GM10248 (cell line): ENCODE measurements around the gene DYSF.

Experiments used
- CTCF ChIA-PET: fragments of 300-600 bp; sonication (Branson Sonifier 250); formaldehyde crosslinking; extraction: SDS; loops from one replicate; lab custom pipeline; 2021; ENCODE audit warnings: antibody characterized with exemption; lab: Yijun Ruan, JAX
- POLR2A ChIA-PET: fragments of 350-650 bp; sonication (Branson Sonifier 250); formaldehyde crosslinking; extraction: SDS; loops from one replicate; lab custom pipeline; 2020; ENCODE audit warnings: antibody characterized with exemption; lab: Yijun Ruan, JAX
- DNase-seq: peaks from one replicate; pipeline ENCODE4 v3.0.0; 2012; ENCODE audit errors: extremely low spot score
- CTCF ChIP-seq: IDR thresholded peaks from 2 replicates; pipeline ENCODE4 v1.5.1; 2012; ENCODE audit warnings: mild to moderate bottlenecking, low read depth; ENCODE audit errors: extremely low read depth, missing control alignments, control extremely low read depth

Gene DYSF

GRCh38 chr2:71502941-71503738 lies 49.8 kb downstream of the DYSF start:
- CTCF ChIA-PET = interaction anchor here (1.0 to 1.4 kb wide), 3 partner anchors 11 to 204 kb away, joined by 3 to 6 read pairs (median 3); no protein-coding TSS in a partner anchor
- POLR2A ChIA-PET = no interaction called here
- no peak for DNase-seq
- no peak for TF ChIP-seq CTCF

DNA sequence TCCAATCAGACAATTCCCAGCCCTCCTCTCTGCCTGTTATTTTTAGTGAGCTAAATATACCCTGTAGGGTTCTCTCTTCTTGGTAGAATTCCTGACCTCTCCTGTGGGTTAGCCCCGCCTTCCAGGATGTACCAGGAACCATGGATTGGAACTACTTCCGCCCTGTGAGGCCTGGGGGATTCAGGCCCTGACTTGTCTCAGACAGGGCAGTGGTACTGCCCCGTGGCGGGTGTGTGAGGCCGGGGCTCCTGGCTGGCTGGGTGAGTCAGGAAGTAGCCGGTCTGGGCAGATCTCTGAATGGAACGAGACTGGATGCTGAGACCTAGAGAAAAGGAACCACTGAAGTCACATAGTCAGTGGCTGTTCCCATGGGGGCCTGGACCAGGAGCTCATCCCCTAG lies 50.5 kb downstream of the DYSF start:
- ChIA-PET CTCF (interaction anchor here (1.0 to 11.3 kb wide), 3 partner anchors 10 to 205 kb away, joined by 3 to 267 read pairs (median 6); no protein-coding TSS in a partner anchor), POLR2A (no interaction called here)
- DNase-seq = no peak

DNA sequence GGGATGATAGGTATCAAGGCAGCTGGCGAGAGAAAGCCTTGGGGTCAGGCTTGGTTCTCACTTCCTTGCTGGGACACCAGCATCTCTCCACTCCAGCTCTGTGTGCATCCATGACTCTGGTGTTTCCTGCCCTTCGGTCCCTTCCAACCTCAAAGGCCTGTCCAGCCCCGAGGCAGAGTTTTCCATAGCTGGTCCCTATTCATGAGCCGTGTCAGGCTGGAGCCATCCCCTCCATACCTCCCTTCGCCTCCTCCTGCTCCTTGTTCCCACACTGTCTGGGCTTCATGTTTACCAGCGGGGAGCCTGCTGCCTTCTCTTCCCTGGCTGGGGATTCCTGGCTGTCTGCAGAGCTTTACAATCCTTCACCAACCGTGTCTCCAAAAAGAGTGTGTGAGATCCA lies 51.2 kb downstream of the DYSF start:
- no peak for DNase-seq
- ChIA-PET CTCF (interaction anchor here (1.4 to 11.3 kb wide), 2 partner anchors 9 to 206 kb away, joined by 6 to 267 read pairs; no protein-coding TSS in a partner anchor), POLR2A (no interaction called here)
- no peak for TF ChIP-seq CTCF

More for the DNA sequence above, 50.5 kb downstream of the DYSF start:
- TF ChIP-seq CTCF = no peak

DNA sequence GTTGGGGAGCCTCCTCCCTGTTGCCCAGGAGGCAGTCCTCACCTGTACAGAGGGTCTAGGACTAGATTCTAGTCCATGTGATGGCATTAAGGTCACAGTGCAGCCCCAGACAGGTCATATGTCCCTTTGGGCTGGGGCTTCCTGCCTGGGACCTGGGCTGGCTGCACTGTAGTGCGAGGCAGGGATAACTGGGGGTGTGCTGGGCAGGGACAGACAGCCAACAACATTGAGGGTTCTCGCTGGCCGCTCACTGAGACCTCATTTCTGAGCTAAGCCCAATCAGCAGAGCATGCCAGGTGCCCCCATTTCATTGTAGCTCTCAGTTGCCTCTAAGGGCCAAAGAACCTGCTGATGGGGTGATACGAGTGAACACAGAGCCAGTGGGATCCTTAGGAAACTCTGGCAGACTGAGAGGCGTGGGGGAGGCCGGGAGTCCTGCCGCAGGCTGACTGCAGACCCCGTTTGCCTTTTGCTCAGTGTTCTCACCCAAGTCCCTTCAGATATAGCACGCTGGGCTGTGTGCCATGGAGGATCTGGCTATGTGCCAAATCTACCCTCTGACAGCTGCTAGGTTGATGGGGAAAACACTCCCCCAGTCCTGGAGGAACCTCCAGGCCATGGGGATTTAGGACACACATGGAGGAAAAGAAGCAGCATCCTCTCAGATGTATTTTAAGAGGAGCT lies 51.9 kb downstream of the DYSF start:
- ChIA-PET POLR2A (no interaction called here), CTCF (interaction anchor here (1.4 to 11.3 kb wide), 2 partner anchors 9 to 207 kb away, joined by 6 to 267 read pairs; no protein-coding TSS in a partner anchor)
- no peak for DNase-seq
- TF ChIP-seq CTCF = no peak

DNA sequence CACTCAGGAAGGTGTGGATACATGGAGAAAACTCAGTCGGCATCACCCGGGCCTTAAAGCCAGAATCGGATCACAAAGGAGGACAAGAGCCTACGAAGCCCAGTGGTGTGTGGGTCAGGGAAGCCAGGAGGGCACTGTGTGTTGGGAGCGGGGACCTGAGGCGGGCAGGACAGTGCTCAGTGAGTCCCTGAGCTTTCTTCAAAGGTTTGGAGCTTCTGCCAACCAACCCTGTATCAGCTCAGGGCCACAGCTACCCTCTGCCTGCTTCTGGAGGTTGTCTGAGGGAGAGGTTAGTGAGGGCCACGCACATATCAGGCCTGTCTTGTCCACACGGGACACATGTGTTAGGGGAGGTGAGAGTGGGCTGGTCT lies 52.4 kb downstream of the DYSF start:
- no peak for DNase-seq
- POLR2A ChIA-PET = no interaction called here
- no peak for TF ChIP-seq CTCF
- CTCF ChIA-PET = interaction anchor here (2.4 to 11.3 kb wide), 2 partner anchors 11 to 207 kb away, joined by 6 to 267 read pairs; no protein-coding TSS in a partner anchor
